Fibroblast of gingiva (primary cell): ENCODE measurements around the gene EXD3.
A peak's percentile ranks its signal among the peaks of the same experiment; 100 is the strongest.

Experiments
- DNase-seq: peaks from one replicate; pipeline ENCODE4 v3.0.0-alpha.2; 2011; ENCODE audit warnings: low read depth

Gene EXD3

DNA sequence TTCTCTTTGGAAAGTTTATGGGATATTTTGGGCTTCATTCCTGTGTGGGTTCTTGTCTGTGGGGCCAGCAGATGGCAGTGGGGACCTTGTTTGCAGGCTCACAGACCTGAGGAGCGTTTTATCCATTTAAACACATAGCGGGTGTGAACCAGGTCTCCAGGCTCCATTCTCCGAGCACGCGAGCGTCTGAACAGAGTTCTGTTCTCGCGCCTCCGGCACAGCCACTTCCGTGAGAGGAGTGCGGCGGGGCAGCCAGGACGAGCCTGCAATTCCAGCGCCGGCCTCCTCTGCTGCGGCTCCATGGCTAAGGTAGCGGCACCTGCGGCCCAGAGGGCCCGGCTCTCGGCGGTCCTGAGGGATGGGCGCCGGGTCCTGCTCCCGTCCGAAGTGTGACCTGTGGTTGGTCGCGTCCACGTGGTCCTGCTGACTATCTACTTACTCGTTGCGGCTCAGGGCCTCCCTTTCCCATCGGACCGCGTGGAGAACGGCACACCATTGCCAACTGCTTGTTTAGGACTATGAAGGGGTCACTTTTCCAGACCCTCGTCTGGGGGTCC is 128.2 kb downstream of the EXD3 start:
- DNase-seq, result no peak

DNA sequence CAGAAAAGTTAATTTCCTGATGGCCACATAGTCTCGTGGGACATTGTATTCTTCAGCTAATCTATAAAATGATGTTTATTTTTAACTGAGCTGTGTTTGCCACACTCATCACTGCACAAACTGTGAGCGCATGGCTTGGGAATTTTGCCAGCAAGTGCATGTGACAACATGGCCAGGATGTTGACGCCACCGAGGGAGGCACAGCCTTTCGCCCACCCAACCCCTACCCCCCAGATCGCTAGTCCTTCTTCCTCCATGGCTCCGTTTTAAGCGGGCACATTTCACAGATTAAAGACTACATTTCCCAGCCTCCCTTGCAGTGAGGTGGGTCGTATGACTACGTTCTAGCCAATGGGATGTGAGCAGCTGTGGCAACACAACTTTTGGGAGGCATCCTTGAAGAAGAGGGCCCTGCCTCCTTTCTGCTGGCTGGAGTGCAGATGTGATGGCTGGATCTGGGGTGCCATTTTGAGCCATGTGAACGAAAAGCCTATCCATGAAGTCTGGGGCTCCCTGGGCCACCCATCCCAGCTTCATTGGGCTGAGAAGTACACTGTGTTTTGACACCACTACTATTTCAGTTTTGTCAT is 128.8 kb downstream of the EXD3 start:
- DNase-seq, result peak; percentile 44

DNA sequence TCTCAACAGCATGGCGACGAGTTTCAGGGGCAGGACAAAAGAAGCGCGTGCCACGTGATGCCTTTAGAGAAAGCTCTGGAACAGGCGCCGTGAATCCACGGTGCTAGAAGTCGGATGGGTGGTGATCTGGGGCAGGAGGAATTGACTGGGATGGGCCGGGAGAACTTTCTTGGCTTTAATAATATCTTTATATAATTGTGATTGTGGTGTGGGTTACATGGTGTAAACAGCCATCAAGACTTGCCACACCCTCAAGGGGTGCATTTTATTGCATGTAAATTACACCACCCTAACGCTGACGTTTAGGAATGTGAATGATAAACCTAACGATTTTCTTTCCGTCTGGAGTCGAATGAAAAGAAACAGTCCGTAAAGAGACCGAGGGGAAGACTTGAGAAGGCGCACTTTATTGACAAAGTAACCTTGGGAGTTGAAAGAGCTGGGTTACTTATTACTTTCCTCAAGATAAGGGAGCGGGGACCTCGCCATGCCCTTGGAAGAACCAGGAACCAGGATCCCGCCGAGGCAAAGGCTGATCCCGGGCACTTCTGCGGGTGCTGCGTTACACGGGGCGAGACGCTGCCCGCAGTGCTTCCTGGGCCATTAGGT is 129.4 kb downstream of the EXD3 start:
- no peak for DNase-seq

DNA sequence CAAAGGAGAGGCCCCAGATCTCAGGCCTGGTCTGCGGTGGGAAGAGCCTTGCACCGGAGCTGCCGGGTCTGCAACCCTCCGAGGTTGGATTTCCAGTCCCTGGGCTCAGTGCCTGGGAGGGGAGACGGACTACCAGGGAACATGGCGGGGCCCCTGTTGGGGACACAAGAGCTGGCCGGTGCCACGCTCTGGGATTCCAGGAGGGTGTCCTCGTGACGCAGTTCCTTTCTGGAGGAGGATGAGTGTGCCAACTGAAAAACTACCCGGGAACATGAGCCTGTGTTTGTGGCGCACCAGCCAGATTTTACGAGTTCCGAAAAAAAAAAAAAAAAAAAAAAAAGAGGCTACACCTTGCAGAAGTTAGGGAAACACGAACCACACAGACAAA is 129.9 kb downstream of the EXD3 start:
- DNase-seq, result no peak

DNA sequence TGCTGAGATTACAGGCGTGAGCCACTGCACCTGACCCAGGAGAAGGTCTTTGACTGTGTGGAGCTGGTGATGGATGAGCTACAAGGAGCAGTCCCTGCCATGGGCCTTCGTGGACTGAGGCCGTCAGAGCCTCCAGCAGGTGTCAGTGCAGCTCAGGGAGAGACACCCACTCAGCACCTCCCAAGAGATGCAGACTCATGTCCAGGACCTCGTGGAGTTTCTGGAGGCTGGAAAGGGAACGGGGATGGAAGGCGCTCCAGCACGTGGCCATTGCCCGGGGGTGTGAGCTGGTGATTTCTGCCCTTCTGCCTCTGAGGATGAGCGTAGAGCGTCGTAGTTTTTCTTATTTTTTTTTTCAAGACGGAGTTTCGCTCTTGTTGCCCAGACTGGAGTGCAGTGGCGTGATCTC is 136.0 kb downstream of the EXD3 start:
- peak; percentile 26 for DNase-seq

DNA sequence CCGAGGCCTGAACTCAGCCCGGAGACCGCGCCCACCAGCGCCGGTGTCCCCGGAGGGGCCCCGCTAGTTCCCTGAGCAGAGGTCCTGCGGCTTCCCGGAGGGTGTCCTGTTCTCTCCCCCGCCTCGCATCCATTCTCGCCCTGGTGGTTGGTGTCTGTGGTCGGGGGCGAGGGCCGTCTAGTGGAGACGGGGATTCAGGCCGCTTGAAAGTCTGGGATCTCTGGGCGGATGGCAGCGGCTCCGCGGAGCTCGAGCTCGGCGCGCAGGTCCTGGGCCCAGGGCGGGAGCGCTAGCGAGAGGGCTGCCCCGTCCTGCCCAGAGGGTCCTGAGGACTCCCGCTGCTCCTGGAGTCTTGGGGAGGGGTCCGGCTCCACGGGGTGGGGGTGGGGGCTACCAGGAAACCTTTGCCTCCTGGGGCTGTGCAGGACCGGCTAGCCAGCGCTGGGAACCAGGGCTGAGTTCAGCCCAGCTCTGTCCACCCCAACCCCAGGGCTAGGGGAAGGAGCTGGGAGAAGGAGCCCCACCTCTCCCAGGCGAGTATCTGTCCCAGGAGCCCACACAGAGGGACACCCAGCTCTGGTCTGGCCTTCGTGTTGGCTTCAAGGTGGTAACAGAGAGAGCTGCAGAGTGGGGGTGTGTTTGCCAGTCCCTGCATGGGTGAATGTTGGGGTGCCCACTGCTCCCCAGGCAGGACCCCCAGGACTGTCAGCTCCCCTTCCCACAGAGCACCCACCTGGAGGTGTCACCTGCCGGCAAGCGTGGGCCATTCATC is 141.4 kb downstream of the EXD3 start:
- DNase-seq, result no peak

DNA sequence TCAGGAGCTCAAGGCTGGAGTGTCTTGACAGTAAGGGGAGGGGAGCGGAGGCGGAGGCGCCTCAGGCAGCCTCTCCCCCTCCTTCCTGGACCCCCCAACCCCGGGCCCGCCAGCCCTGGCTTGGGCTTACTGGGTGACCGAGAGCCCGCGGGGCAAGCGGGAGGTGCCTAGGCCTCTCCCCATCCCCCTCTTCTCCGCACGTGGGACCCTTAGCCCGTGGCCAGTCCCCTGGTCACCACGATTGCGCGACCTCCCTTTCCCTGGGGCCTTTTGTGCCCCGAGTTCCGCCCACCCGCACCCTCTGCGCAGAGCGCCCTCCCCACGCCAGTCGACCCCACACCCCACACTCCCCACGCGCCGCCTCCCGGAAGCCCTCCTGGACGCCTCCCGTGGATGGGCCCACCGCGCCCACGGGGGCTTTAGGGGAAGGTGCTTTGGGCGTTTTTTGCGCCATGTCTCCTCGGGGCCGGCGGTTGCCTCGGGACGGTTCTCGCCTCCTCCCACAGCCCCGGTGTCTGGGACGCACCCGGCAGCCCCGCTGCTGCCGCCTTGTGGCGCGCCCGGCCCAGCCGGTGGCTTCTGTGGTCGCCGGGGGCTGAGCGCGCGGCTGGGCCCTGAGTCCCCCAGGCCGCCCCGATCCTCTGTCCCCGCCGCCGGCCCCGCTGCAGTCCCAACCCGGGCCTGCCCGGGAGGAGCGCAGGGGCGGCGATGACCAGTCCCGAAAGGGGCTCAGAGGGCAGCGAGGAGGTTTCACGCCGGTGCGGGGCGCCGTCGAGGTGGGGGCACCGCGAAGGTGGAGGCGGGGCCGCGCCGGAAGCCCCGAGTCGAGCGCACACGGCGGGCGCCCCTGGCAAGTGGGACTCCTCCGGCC is 142.3 kb downstream of the EXD3 start:
- DNase-seq, result no peak

DNA sequence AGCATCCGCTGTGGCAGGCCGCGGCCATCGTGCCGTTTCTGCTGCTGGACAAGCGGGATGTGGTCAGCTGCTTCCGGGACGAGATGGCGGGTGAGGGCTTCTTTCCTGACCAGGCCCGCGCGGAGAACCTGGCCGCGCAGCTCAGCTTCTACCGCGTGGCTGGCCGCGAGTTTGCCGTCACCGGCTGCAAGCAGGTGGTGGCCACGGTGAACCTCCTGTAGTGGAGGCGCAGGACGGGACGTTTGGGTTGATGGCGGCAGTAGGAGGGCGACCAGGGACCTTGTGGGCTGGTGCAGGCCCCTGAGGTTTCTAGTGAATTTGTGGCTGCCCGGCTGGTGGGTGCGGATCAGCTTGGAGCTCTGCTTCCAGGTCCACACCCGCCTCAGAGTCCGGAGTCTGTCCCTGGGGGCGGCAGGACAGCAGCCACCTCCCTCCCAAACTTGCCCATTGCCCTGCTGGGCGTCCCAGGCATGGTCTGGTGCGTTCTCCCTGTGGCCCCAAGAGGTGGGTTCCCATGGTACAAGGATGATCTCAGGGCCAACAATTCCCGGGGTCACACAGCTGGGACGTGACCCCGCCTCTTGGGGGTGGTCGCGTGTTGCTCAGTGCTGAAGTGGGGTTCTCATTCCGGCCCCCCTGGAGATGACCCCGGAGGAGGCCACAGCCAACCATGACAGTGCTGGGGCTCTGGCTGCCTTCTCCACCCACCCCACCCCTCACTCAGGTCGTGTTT is 143.1 kb downstream of the EXD3 start:
- no peak for DNase-seq

DNA sequence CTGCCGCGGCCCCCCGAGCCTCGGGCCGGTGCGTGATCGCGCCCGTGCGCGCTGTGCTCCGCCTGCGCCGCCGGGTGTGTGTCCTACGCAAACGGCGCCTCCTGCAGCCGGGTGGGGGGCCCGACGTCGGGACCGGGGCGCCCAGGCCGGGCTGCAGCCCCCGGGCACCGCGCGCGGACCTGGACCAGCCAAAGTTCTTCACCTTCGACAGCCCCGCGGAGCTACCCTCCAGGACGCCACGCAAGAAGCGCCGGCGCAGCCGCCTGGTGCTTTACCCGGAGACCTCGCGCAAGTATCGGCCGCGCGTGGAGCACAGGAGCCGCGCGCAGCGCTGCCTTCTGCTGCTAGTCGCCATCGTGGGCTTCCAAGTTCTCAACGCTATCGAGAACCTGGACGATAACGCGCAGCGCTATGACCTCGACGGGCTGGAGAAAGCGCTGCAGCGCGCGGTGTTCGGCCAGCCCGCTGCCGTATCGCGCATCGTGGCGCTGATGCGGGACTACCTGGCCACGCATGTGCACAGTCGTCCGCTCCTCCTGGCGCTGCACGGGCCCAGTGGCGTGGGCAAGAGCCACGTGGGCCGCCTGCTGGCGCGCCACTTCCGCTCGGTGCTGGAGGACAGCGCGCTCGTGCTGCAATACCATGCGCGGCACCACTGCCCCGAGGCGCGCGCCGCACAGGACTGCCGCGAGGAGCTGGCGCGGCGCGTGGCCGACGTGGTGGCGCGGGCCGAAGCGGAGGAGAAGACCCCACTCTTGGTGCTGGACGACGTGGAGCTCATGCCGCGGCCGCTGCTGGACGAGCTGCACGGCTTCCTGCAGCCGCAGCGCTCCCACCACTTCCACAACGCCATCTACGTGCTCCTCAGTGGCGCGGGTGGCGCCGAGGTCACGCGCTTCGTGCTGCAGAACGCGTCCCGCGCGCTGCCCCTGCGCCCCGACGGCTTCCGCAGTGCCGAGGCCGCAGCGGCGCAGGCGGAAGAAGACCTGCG is 143.9 kb downstream of the EXD3 start:
- no peak for DNase-seq

DNA sequence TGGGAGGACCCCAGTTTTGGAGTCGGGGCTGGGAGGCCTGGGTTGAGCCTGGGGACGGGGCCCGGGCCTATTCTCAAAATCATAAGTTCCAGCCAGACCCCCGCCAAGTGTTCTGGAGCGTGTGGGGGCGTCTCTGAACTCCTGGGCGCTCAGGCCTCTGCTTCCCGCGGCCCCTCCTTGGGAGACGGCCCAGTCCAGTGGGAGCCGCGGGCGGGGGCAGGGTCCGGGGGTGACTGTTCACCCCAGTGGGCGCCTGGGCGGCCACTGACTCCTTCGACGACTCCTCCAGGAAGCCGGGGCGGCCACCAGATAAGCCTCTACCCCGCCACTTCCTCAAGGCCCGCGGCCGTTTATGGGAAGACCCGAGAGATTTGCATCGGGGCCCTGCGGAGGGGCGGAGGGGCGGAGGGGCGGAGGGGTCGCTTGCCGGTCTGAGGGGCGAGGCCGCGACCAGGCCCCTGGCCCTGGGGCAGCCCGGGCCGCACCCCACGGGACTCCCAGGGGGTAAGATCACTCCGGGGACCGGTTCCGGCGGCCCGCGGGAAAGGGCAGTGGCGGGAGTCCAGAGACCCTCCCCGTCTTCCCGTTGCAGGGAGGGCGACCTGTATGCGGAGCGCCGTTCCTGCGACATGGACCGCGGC is 144.8 kb downstream of the EXD3 start:
- no peak for DNase-seq

DNA sequence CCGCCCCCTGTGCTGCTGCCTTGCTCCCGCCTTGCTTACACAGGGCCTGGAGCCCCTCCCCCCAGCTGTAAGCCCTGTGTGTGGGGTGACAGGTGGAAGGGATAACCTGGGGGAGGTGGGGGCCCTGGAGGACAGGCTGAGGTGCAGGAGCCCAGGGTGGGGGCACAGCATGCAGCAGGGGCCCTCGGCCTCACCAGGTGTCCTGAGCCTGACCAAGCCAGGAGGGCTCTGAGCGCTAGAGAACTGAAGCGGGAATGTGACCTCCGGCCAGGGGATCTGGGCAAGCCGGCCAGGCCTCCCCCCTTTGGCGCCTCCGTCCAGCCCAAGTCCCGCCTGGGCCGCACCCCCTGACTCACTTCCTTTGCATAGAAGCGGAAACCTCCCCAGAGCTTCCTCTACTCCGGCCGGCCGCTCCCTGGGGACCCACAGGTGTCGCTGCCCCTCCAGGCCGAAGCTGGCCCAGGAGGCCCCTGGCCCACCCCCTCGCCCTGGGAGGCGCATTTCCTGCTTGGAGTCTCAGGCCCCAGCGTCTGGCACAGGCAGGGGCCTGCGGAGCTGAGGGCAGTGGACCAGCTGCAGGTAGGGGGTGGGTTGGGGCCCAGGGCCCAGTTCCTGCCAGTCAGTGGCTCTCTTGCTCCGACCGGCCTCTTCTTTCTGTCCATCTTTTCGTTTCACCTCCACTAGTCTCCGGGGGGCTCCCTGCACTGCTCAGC is 145.5 kb downstream of the EXD3 start, which contains the start of gene TOR4A:
Gene TOR4A, plus strand, starts transcription at position 398 of the 713 bp plus-strand sequence. CDS start 964 bp downstream, outside the sequence.
- peak; percentile 75 for DNase-seq

DNA sequence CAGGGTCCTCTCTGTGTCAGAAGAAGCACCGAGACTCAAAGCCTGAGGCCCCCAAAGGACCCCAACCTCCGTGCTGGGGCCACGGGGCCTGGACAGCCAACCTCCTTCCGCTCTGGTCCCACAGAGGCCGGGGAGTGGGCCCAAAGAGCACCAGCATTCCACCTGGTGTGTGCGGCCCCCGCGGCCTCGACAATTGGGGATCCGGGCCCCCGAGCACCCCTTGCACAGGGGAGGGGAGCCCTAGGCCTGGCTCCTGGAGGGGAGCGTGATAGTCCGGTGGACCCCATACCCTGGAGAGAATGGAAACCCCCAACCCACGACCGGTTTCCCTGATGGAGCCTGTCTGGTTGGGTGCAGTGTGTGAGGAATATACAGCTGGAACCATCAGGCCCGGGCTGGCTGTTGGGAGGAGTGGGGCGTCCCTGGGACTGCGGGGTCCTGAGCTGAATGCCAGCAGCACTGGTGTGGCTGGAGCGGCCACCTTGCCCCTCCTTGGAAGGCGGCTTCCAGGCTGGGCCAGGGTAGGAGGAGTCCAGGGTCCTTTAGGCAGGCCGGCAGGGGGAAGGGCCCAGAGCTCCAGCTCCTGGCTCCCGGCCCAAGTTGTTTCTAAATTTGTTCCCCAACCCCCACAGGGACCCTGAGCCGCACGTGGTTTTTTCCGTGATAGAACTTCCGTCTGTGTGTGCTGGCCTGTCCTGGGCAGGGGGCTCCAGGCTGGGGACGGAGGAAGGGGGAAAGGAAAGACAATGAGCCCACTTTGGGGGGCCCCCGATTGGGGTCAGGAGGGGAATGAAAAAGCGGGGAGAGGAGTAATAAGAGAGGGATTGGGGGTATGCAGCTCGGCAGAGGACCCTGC is 146.3 kb downstream of the EXD3 start:
- DNase-seq, result peak; percentile 63

DNA sequence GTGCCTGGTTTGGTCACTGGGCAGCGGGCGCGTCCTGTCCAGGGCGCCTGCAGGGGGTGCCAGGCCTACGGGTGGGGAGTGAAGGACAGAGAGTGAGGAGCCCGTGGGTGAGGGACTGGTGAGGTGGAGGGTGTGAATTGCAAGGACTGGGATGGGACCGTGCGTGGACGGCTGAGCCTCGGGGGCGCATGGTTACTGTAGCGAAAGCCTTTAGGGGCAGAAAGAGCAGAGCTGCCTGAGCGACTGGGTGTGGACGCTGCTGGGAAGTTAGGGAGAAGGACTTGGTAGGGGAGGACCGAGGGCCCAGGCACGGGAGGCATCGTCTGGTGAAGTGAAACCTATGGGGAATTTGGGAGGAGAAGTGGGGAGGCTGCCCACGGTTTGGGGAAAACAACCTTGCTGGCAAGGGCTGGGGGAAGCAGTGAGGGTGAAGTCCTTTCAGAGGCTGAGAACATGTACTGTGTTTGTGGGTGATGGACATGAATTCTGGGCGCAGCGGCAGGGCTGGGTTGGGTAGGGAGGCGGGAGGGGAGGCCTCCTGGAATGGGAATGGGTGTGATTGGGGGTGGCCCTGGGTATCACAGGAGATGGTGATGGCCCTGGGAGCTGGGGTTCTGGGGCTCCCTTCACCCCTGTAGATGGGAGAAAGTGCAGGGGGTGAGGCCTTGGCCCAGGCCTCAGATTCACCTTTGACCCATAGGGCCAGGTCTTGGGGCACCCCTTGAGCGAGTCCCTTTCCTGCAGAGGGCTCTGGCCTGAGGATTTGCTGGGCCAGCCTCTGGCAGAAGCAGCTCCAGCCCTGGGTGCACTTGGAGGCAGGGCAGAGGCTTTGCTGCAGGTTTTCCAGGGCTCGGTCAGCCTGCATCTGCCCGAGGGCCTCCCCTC is 147.1 kb downstream of the EXD3 start:
- no peak for DNase-seq

DNA sequence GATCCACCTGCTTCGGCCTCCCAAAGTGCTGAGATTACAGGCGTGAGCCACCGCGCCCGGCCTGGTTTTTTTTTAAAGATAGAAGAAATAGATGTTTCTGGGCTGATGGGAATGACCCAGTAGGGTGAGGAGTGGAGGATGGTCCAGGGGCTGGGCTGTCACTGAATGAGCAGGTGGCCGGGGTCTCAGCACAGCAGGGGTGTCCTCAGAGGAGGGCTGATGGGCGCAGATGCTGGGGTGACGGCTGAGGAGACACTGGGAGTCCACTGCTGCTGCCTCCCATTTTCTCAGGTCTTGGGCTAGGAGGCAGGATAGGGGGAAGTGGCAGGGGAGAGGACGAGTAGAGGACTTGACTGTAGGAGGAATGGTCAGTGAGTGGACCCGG is 147.8 kb downstream of the EXD3 start:
- DNase-seq, result no peak

DNA sequence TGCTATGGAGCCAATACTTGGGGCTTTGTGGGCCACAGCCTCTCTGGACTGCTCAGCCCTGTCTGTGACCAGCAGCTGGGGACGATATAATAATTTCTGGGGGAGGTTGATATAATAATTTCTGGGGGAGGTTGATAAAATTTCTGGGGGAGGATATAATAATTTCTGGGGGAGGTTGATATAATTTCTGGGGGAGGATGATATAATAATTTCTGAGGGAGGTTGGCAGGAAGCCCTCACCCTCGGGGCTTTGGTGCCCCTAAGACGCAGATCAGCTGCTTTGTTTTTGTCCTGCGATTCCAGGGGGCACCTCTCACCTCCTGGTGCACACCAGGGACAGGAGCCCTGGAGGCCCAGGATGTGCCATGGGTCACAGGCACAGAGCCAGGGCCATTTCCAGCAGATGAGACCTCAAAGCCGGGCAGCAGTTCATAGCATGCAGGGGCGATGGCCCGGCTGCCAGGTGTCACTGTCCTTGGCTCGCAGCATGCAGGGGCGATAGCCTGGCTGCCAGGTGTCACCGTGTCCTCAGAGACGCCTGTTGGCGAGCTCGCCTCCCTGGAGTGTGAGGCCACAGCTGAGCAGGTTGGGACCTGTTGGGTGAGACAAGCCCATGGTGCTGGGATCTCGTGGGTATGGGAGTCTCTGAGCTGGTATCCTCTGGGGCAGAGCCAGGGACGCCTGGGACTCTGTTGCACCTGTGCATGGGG is 149.2 kb downstream of the EXD3 start:
- DNase-seq, result no peak

DNA sequence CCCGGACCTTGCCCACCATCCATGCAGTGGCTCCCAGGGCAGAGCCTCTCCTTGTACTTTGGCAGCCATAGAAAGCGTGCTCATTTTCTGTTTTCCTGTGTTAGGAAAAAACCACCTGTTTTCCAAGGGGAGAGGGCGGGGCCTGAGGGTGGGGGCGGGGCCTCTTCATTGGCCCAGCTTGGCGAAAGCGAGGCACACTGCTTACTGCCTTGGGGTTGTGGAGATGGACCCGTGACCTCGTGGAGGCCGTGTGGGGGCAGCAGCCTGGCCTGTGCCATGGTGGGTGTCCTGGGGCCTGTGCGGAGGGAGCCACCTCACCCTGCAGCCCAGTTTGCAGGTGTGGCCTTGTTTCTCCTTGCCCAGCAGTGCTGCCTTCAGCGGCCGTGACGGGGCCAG is 149.9 kb downstream of the EXD3 start:
- no peak for DNase-seq
